Psoas muscle (tissue), 8 donors: ENCODE measurements around the gene NUP93. TPM values are rescaled to one million over a fixed set of nuclear protein-coding genes. Genes with fewer than 3 reads are reported as not detected.

Experiments used
- ATAC-seq, 4 donors: fragments of 200-7000 bp; cut with Tn5 transposase; one replicate each; pipeline ENCODE4 v1.9.1; 2020; ENCODE audit warnings: moderate library complexity in 3 of 4, mild to moderate bottlenecking in 2 of 4
- DNase-seq, 2 donors: peaks; one replicate each; pipeline ENCODE4 v3.0.0-alpha.2; 2020
- H3K27ac ChIP-seq: fragments of 200-600 bp; one replicate; pipeline ENCODE4 v1.8.0; 2022
- H3K27me3 ChIP-seq, 3 donors: fragments of 200-600 bp in 1 of 3; one replicate each; pipeline versions ENCODE4 v1.6.1 to v1.8.0; 2013 to 2022; ENCODE audit warnings: low read length in 2 of 3, mild to moderate bottlenecking in 2 of 3, moderate library complexity in 1 of 3; ENCODE audit not compliant: insufficient read depth in 3 of 3
- H3K36me3 ChIP-seq, 2 donors: fragments of 200-600 bp in 1 of 2; one replicate each; pipeline versions ENCODE4 v1.6.1 to v1.8.0; 2013 to 2022; ENCODE audit warnings: low read depth in 1 of 2, mild to moderate bottlenecking in 1 of 2, moderate library complexity in 1 of 2; ENCODE audit not compliant: insufficient read depth in 1 of 2
- H3K4me1 ChIP-seq: fragments of 200-600 bp; one replicate; pipeline ENCODE4 v1.8.0; 2022
- H3K4me3 ChIP-seq: fragments of 200-600 bp; one replicate; pipeline ENCODE4 v1.8.0; 2022; ENCODE audit warnings: mild to moderate bottlenecking
- H3K9me3 ChIP-seq: fragments of 200-600 bp; one replicate; pipeline ENCODE4 v1.8.0; 2022
- WGBS, 3 donors: extraction: QIAGEN DNeasy Blood & Tissue Kit; methylation state at CpG; one replicate each; pipeline versions ENCODE4 v1.1.6 to v1.1.7; 2013; 5-methylcytosine and 5-hydroxymethylcytosine counted together
- intact Hi-C, 2 donors: fragments of 100-400 bp; cut with DNase I; formaldehyde crosslinking; loops; one replicate each; pipeline versions ENCODE4 v1.11.0 to v1.14.2; 2022
- polyA plus RNA-seq, 3 donors: library from polyadenylated mRNA; stranded (reverse); fragments of 200-250 nt; gene quantifications; one replicate each; pipeline ENCODE4 v1.2.3, GENCODE V29; 2013
- total RNA-seq, 4 donors: library from RNA; stranded (reverse); fragmentation: NEBNext Ultra II Directional in 2 of 4; extraction: Animal tissue kit (Norgen Biotek cat#: 25700) in 2 of 4; gene quantifications; one replicate each; pipeline versions ENCODE4 v1.2.1 to v1.2.4, GENCODE V29; 2021 to 2023
- TF ChIP-seq, protein P1 (sequence below): fragments of 200-600 bp; IDR thresholded peaks from one replicate; pipeline ENCODE4 v1.8.0; 2022; ENCODE audit warnings: antibody characterized with exemption
- donor health status: healthy with polysubstance abuse.
- donor health status: DM: no; HTN: no; CAD: no; lungs with moderate emphysema.
- donor health status: Bipolar disorder and iron deficiency.
- donor health status: healthy.
- donor health status: DM: yes; HTN: yes; CAD: no.
- donor health status: DM: no; HTN: no; CAD: no.
- donor health status: DM: no; HTN: no; CAD: no.
- donor health status: DM: yes; HTN: yes; CAD: no.

Gene NUP93
- total and polyA plus RNA-seq, 7 donors: 16.5 to 44.3 (median 25.5) TPM

DNA sequence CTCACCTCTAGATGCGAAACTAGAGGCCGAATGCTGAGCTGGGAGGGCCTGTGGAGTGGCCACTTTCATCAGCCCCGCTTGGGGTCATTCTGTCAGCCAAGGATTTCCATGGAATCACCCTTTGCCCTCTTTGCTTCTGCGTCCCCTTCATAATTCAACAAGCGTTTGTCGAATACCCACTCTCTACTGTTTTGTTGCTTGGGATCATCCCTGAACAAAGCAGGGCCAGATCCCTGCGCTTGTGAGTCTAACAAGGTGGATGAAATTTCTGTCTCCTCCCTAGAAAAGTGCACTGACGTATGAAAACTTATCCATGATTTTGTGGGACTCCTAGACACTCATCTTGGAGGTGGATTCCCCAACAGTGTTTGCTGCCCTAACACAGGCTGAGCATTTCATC lies 131.8 kb downstream of the NUP93 start:
- ATAC-seq (no peak), DNase-seq (no peak)
- Histone ChIP-seq H3K27ac (no peak overlapping the region), H3K9me3 (no peaks in the 10 kb centered on the region), H3K4me1 (no peaks in the 10 kb centered on the region), H3K27me3 (no peaks in the 10 kb centered on the region), H3K4me3 (no peak overlapping the region), H3K36me3 (no peaks in the 10 kb centered on the region)
- intact Hi-C loops: no loop called here
- WGBS, 3 donors: 93 to 94% (median 93%) methylated on average over 8 of the region's 8 CpGs
- TF ChIP-seq, protein P1, sequence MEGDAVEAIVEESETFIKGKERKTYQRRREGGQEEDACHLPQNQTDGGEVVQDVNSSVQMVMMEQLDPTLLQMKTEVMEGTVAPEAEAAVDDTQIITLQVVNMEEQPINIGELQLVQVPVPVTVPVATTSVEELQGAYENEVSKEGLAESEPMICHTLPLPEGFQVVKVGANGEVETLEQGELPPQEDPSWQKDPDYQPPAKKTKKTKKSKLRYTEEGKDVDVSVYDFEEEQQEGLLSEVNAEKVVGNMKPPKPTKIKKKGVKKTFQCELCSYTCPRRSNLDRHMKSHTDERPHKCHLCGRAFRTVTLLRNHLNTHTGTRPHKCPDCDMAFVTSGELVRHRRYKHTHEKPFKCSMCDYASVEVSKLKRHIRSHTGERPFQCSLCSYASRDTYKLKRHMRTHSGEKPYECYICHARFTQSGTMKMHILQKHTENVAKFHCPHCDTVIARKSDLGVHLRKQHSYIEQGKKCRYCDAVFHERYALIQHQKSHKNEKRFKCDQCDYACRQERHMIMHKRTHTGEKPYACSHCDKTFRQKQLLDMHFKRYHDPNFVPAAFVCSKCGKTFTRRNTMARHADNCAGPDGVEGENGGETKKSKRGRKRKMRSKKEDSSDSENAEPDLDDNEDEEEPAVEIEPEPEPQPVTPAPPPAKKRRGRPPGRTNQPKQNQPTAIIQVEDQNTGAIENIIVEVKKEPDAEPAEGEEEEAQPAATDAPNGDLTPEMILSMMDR: no peak

DNA sequence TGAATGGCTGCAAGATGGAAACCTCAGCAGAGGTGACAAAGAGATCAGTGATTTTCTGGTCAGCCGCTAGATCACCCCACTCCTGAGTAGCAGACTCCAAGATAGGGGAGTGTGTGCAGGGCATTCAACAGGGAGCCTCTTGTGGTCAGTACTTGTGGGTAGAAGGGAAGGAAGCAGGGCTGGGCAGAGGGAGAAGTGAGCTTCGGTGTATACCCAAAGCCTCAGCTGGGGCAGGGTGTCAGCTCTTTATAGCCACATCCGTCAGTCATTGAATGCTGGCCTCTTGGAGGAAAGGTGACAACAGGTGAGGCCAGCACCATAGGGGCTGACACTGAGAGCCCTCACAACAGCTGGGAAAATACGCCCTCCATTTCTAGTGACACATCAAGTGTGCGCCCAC lies 132.8 kb downstream of the NUP93 start:
- H3K4me3 ChIP-seq: no peak overlapping the region
- ATAC-seq (no peak), DNase-seq (no peak)
- H3K36me3 ChIP-seq: no peaks in the 10 kb centered on the region
- H3K27me3 ChIP-seq: no peaks in the 10 kb centered on the region
- no peak overlapping the region for H3K27ac ChIP-seq
- 80 to 87% (median 82%) methylated on average over 5 of the region's 5 CpGs for WGBS, 3 donors
- H3K4me1 ChIP-seq: peaks cover 6% of the 10 kb centered on the region
- no peaks in the 10 kb centered on the region for H3K9me3 ChIP-seq
- intact Hi-C loops: no loop called here
- TF ChIP-seq, protein P1: no peak

DNA sequence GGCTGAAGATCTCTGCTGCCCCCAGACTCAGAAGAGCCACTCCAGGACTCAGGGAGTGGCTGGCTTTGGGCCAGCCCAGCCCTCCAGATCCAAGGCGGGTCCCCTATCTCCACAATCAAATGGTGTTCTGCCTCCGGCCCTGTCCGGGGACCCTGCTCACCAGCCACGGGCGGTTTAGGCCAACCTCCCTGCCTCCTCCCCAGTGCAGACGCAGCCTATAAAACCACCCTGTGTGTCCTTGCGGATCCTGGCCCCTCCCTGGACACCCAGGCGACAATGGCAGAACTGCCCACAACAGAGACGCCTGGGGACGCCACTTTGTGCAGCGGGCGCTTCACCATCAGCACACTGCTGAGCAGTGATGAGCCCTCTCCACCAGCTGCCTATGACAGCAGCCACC lies 135.0 kb downstream of the NUP93 start, which contains the start of gene SLC12A3:
Gene SLC12A3, plus strand, starts transcription at position 248 of the 400 bp plus-strand sequence. Its CDS starts 29 bp downstream, at position 277.
- TF ChIP-seq, protein P1: no peak
- Histone ChIP-seq H3K27me3 (no peaks in the 10 kb centered on the region), H3K4me3 (no peak within 1 kb of the TSS), H3K36me3 (no peaks in the 10 kb centered on the region), H3K27ac (no peak within 1 kb of the TSS), H3K4me1 (peaks cover 6% of the 10 kb centered on the region), H3K9me3 (no peaks in the 10 kb centered on the region)
- no peak for DNase-seq
- ATAC-seq: no peak
- intact Hi-C loops: loop anchor here in 1 of 2 donors (5.0 kb wide), 1 partner anchor 182 kb away; no protein-coding TSS in a partner anchor
- 77 to 82% (median 77%) methylated on average over 12 of the region's 12 CpGs for WGBS, 3 donors

DNA sequence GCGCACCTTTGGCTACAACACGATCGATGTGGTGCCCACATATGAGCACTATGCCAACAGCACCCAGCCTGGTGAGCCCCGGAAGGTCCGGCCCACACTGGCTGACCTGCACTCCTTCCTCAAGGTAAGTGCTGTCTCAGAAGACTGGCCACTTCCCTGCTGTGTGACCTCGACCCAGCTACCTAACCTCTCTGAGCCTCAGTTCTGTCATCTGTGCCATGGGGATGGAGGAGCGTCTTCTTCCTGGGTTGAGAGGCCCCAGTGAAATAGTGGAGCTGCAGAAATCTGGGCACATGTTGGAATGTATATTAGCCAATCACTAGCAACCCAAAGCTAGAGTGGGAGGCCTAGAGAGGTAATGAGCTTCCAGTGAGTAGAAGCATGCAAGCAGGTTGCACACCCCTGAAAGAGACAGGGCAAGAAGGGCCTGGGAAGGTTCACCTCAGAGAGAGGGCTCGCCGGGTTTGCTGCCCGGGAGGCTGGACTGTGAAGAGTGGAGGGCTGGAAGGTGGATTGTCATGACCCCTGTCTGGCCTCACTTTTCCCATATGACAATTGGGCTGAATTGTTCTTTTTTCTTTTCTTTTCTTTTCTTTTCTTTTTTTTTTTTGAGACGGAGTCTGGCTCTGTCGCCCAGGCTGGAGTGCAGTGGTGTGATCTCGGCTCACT lies 135.6 kb downstream of the NUP93 start:
- H3K27me3 ChIP-seq: no peaks in the 10 kb centered on the region
- no peaks in the 10 kb centered on the region for H3K9me3 ChIP-seq
- intact Hi-C loops: loop anchor here (2.0 to 5.0 kb wide), 3 partner anchors 83 to 182 kb away; no protein-coding TSS in a partner anchor
- 95 to 96% (median 95%) methylated on average over 13 of the region's 13 CpGs for WGBS, 3 donors
- no peak overlapping the region for H3K27ac ChIP-seq
- DNase-seq (no peak), ATAC-seq (no peak)
- TF ChIP-seq, protein P1: no peak
- no peak overlapping the region for H3K4me3 ChIP-seq
- peaks cover 6% of the 10 kb centered on the region for H3K4me1 ChIP-seq
- H3K36me3 ChIP-seq: no peaks in the 10 kb centered on the region
